ENCODE data around the gene PCBD1. TPM values are rescaled to one million over a fixed set of nuclear protein-coding genes. Genes with fewer than 3 reads are reported as not detected.

Gene PCBD1
- total RNA-seq, 1 donor from 2014 or later, result 118 TPM

DNA sequence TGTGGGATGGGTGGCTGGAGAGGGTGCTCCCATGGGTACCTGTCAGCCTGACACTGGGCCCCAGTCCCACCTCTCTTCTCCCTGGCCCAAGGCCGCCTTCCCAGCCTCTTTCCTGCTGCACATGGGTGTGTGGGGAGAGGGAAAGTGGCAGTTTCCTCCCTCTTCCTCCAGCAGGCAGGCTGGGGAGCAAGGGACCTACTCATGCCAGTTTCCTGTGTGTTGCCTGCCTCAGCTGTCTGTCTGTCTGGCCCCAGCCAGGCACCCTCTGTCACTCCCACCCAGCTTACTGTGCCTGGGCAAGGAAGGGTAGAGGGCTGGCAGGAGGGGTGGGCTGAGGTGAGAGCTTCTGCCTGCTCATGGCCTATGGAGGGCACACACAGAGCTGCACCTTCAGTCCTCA lies 46.3 kb upstream of the PCBD1 start:
- no peak for DNase-seq
- Histone ChIP-seq H3K4me1 (no peaks in the 10 kb centered on the region), H3K9me3 (no peaks in the 10 kb centered on the region), H3K36me3 (no peaks in the 10 kb centered on the region), H3K4me3 (no peak overlapping the region), H3K27me3 (ENCODE audit: low read depth) (peaks cover 6% of the 10 kb centered on the region), H3K27ac (no peak overlapping the region)
- ATAC-seq, result no peak
- intact Hi-C loops (cut with DNase I), result no loop called here
- TF ChIP-seq CTCF (IDR thresholded peaks at IDR 0.05), result no peak

DNA sequence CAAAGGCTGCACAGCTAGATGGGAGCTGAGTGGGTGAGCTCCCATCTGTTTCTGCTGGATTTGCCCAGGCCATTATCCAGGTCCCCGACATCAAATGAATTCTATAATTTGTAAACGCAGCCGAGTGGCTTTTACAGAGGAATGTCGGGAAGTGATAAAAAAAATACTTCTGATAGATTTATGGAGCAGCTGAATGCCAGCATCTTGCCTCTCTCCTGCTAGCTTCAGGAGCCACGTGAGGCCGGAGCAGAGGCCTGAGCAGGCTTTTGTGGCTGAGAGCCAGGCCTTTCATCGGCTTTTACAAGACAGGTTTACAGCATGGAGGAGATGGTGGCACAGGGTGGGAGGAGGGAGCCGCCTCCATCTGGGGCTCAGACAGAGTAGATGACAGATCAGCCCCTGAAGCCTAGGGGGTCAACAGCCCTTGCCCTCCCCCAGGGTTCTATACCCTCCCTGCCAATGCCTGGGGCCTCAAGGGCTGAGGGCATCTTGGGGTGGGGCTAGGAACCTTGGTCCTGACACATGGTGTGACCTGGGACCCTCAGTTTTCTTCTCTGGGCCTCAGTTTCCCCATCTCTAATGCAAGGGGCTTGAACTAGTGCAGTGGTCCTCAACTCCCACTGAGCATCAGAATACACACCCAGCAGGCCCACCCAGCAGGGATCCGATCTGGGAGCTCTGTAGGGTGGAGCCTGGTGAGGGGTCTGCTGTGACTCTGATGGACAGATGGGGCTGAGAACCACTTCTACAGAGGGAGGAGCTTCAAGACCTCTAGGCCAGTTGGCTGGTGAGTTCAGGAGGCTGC lies 44.2 kb upstream of the PCBD1 start:
- H3K27me3 ChIP-seq (ENCODE audit: low read depth), result peaks cover 6% of the 10 kb centered on the region
- no peak for ATAC-seq
- intact Hi-C loops (cut with DNase I), result no loop called here
- TF ChIP-seq CTCF (IDR thresholded peaks at IDR 0.05), result no peak
- H3K4me1 ChIP-seq, result no peaks in the 10 kb centered on the region
- H3K27ac ChIP-seq, result no peak overlapping the region
- H3K36me3 ChIP-seq, result no peaks in the 10 kb centered on the region
- no peaks in the 10 kb centered on the region for H3K9me3 ChIP-seq
- H3K4me3 ChIP-seq, result no peak overlapping the region
- DNase-seq, result no peak

GRCh38 chr10:70931168-70931815 lies 42.9 kb upstream of the PCBD1 start:
- H3K36me3 ChIP-seq, result no peaks in the 10 kb centered on the region
- no peak for ATAC-seq
- no peaks in the 10 kb centered on the region for H3K4me1 ChIP-seq
- intact Hi-C loops (cut with DNase I), result no loop called here
- TF ChIP-seq CTCF (IDR thresholded peaks at IDR 0.05), result no peak
- H3K27ac ChIP-seq, result no peak overlapping the region
- H3K9me3 ChIP-seq, result no peaks in the 10 kb centered on the region
- no peak overlapping the region for H3K4me3 ChIP-seq
- H3K27me3 ChIP-seq (ENCODE audit: low read depth), result peaks cover 6% of the 10 kb centered on the region
- no peak for DNase-seq

DNA sequence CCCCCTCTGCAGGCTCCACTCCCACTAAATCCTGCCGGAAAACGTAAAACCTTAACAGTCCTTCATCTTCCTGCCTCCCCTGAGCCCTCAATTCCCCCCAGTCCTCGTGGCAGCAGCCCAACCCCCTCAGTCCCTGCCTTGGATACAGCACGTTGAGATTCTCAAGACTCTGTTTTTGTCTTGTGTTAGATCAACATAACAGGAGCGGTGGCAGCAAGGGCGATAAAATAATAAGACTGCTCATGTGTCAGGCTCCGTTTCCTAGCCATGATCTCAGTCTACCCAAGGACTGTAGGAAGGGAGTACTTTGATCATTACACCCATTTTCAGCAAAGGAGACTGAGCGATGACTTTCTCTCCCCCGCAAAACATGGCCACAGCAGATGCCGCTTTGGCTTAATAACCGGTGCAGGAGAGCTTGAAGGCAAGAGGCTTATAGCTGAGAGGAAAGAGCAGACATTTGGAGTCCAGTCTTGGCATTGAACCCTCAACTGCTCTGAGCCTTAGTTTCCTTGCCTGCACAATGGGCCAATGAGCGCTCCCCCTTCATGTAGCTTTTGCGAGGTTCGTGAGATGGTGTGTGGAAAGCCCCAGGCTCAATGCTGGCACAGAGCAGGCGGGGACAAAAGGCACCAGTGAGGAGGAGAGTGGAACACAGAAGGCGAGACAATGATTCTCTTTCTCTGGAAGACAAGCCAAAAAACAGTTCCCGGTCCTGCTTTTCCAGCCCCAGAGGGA lies 42.1 kb upstream of the PCBD1 start:
- H3K36me3 ChIP-seq, result no peaks in the 10 kb centered on the region
- no peak overlapping the region for H3K27ac ChIP-seq
- DNase-seq, result no peak
- no peak overlapping the region for H3K4me3 ChIP-seq
- no peak for ATAC-seq
- intact Hi-C loops (cut with DNase I), result no loop called here
- H3K4me1 ChIP-seq, result no peaks in the 10 kb centered on the region
- TF ChIP-seq CTCF (IDR thresholded peaks at IDR 0.05), result no peak
- no peaks in the 10 kb centered on the region for H3K9me3 ChIP-seq
- peaks cover 6% of the 10 kb centered on the region for H3K27me3 ChIP-seq (ENCODE audit: low read depth)

DNA sequence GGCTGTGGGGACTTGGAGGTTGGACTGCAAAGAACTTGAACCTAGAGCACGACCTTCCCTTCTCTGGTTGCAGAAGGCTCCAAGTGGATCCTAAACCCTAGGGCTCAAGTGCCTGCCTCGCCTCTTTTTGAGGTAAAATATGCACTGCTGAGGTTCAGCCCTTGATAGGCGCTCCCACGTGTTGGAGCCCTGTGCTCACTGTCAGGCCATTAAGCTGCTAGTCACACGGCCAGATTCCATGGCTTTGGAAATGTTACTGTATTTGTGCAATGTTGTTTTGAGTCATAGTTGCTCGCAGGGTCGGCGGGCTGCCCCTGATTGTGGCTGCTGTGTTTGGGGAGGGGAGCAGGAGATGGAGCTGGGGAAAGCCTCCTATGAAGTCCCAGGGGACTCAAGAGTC lies 39.8 kb upstream of the PCBD1 start:
- intact Hi-C loops (cut with DNase I), result no loop called here
- no peaks in the 10 kb centered on the region for H3K36me3 ChIP-seq
- no peak for TF ChIP-seq CTCF (IDR thresholded peaks at IDR 0.05)
- no peaks in the 10 kb centered on the region for H3K4me1 ChIP-seq
- no peak overlapping the region for H3K4me3 ChIP-seq
- H3K9me3 ChIP-seq, result no peaks in the 10 kb centered on the region
- peaks cover 6% of the 10 kb centered on the region for H3K27me3 ChIP-seq (ENCODE audit: low read depth)
- ATAC-seq (no peak), DNase-seq (no peak)
- no peak overlapping the region for H3K27ac ChIP-seq

All from lower lobe of right lung (tissue), 2 donors.